GM23338 (cell line): Measurements from ENCODE around the gene CNTNAP1. TPM values are rescaled to one million over a fixed set of nuclear protein-coding genes. Genes with fewer than 3 reads are reported as not detected.
A peak's percentile ranks its signal among the peaks of the same experiment; 100 is the strongest.

ENCODE experiments used
- ATAC-seq: fragments of 200-7000 bp; cut with Tn5 transposase; 3 replicates; pipeline ENCODE4 v1.9.1; 2020
- DNase-seq: peaks from one replicate; pipeline ENCODE4 v3.0.0-alpha.2; 2015; ENCODE audit warnings: low spot score
- H2AFZ ChIP-seq: fragments of 200-600 bp; sonication (generic); 2 replicates; pipeline ENCODE4 v1.8.0; 2016; ENCODE audit warnings: antibody characterized with exemption, mild to moderate bottlenecking, moderate library complexity
- H3F3A ChIP-seq: fragments of 200-600 bp; sonication (generic); replicated peaks from 2 replicates; pipeline ENCODE4 v1.8.0; 2017; ENCODE audit warnings: antibody characterized with exemption, mixed run types, low read depth
- H3K27ac ChIP-seq: fragments of 200-600 bp; sonication (generic); 2 replicates; pipeline ENCODE4 v1.6.1; 2016; ENCODE audit warnings: low read depth
- H3K27me3 ChIP-seq: fragments of 200-600 bp; sonication (generic); 2 replicates; pipeline ENCODE4 v1.8.0; 2016; ENCODE audit warnings: mild to moderate bottlenecking, mixed run types, moderate library complexity; ENCODE audit not compliant: insufficient read depth
- H3K36me3 ChIP-seq: fragments of 200-600 bp; sonication (generic); 2 replicates; pipeline ENCODE4 v1.8.0; 2016; ENCODE audit warnings: mild to moderate bottlenecking; ENCODE audit not compliant: insufficient read depth
- H3K4me1 ChIP-seq: fragments of 200-600 bp; sonication (generic); 2 replicates; pipeline ENCODE4 v1.8.0; 2016; ENCODE audit warnings: mild to moderate bottlenecking, moderate library complexity; ENCODE audit not compliant: insufficient read depth
- H3K4me2 ChIP-seq: fragments of 200-600 bp; sonication (generic); 2 replicates; pipeline ENCODE4 v1.7.1; 2017; ENCODE audit warnings: mixed run types
- H3K4me3 ChIP-seq: fragments of 200-600 bp; sonication (generic); 2 replicates; pipeline ENCODE4 v1.6.1; 2016; ENCODE audit warnings: mixed run types
- H3K79me2 ChIP-seq: fragments of 200-600 bp; sonication (generic); replicated peaks from 2 replicates; pipeline ENCODE4 v1.8.0; 2017; ENCODE audit warnings: mild to moderate bottlenecking; ENCODE audit not compliant: insufficient read depth
- H3K9me2 ChIP-seq: fragments of 200-600 bp; sonication (generic); 2 replicates; pipeline ENCODE4 v1.8.0; 2017; ENCODE audit not compliant: insufficient read depth
- H4K20me1 ChIP-seq: fragments of 200-600 bp; sonication (generic); replicated peaks from 2 replicates; pipeline ENCODE4 v1.8.0; 2017; ENCODE audit warnings: mild to moderate bottlenecking; ENCODE audit not compliant: insufficient read depth
- H3K27ac Mint-ChIP-seq: 2 replicates; pipeline ENCODE4 v1.8.0; 2020; ENCODE audit warnings: inconsistent platforms, mild to moderate bottlenecking, moderate library complexity, mixed read lengths
- H3K27me3 Mint-ChIP-seq: 3 replicates; pipeline ENCODE4 v1.8.0; 2022; ENCODE audit warnings: low read depth, mild to moderate bottlenecking, moderate library complexity, mixed read lengths, inconsistent platforms; ENCODE audit not compliant: insufficient read depth, poor library complexity
- H3K36me3 Mint-ChIP-seq: 3 replicates; pipeline ENCODE4 v1.8.0; 2021; ENCODE audit warnings: low read depth, mild to moderate bottlenecking, inconsistent platforms, moderate library complexity, mixed read lengths
- H3K4me1 Mint-ChIP-seq: 3 replicates; pipeline ENCODE4 v1.8.0; 2020; ENCODE audit warnings: mild to moderate bottlenecking, inconsistent platforms, mixed read lengths
- H3K4me3 Mint-ChIP-seq: 3 replicates; pipeline ENCODE4 v1.8.0; 2021; ENCODE audit warnings: moderate library complexity, mild to moderate bottlenecking, inconsistent platforms, mixed read lengths
- H3K9me3 Mint-ChIP-seq: 3 replicates; pipeline ENCODE4 v1.8.0; 2020; ENCODE audit warnings: moderate library complexity, mild to moderate bottlenecking, inconsistent platforms, mixed read lengths
- EZH2phosphoT487 ChIP-seq: fragments of 200-600 bp; sonication (generic); IDR thresholded peaks from one replicate; pipeline ENCODE4 v1.8.1; 2018; ENCODE audit warnings: antibody characterized with exemption; ENCODE audit not compliant: unreplicated experiment
- NANOG ChIP-seq: IDR thresholded peaks from 2 replicates; pipeline ENCODE4 v1.6.1; 2016; ENCODE audit warnings: antibody characterized with exemption, borderline replicate concordance
- POLR2AphosphoS5 ChIP-seq: IDR thresholded peaks from 2 replicates; pipeline ENCODE4 v1.6.1; 2016; ENCODE audit warnings: antibody characterized with exemption, low read depth
- polyA plus RNA-seq: library from polyadenylated mRNA; unstranded; fragments of >200 nt; fragmentation: Nextera tagmentation; extraction: Ambion mirVana; gene quantifications from 2 replicates; pipeline ENCODE4 v1.2.1, GENCODE V29; 2016
- total RNA-seq: library from RNA; depleted of rRNA; stranded (reverse); fragments of >200 nt; shearing (Covaris generic); gene quantifications from 2 replicates; pipeline ENCODE4 v1.2.3, GENCODE V29; 2014
- TF ChIP-seq, protein P1 (sequence below), 2 experiments: fragments of 200-600 bp in 1 of 2; sonication (generic) in 1 of 2; conservative IDR thresholded peaks; 2 replicates each; pipeline versions ENCODE4 v1.5.1 to v1.6.1; 2016 to 2017; ENCODE audit warnings: antibody characterized with exemption in 2 of 2, low read depth in 2 of 2, mild to moderate bottlenecking in 2 of 2, moderate library complexity in 1 of 2
- TF ChIP-seq, protein P2 (sequence below): fragments of 250-450 bp; sonication (Bioruptor Pico); IDR thresholded peaks from 2 replicates; pipeline ENCODE4 v1.5.0; 2020; ENCODE audit warnings: mild to moderate bottlenecking, moderate library complexity
- TF ChIP-seq, protein P3 (sequence below): IDR thresholded peaks from 2 replicates; pipeline ENCODE4 v1.6.1; 2016; ENCODE audit warnings: antibody characterized with exemption

CNTNAP1 gene
- total and polyA plus RNA-seq, 2 experiments from 2014 or later = 1.3 to 5.0 TPM

DNA sequence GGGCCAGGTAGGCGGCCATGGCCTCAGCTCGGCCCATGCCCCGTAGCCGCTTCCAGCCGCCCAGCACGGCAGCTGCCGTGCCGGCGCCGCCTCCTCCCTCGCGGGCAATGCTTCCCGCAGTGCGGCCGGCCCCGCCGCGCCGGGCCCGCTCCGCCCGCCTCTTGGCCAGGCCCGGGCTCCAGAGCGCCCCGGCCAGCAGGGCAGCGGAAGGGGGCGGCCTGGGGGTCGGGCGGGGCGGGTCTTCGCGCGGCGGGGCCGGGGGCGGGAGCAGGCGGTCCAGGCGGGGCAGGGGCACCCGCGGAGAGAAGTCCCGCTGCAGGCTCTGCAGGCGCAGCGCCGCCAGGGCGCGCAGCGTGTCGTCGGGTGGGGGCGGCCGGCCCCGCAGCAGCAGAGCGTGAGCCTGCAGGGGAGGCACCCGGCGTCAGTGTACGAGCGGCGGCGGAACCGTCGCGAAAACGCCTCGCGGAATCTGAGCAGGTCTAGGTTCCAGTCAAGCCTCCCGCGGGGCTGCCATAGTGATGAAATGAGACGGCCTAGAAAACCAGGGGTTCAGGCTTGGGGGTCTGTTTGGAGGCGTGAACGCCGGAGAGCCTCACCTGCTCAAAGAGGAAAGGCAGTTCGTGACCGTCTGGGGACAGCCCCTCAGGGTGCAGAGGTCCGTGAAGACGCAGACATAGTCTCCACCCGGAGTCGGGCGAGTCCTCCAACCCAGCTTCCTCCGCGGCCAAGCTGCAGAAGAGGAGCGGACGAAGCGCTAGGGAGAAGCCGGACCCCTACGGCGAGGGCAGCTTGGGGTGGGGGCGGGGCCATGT, 12.1 kb upstream of the CNTNAP1 start:
- Histone ChIP-seq H4K20me1 (0 out of 2 replicates have a peak, but pooled peaks cover 14% of the 10 kb centered on the region), H3K27me3 (peaks cover 51% of the 10 kb centered on the region), H2AFZ (peak overlapping the region; percentile 76; the same call in 1 of the 2 replicates), H3F3A (peaks cover 34% of the 10 kb centered on the region), H3K36me3 (no peaks in the 10 kb centered on the region; the same call in 1 of the 2 replicates), H3K9me2 (no peaks in the 10 kb centered on the region), H3K4me3 (peak overlapping the region; percentile 77), H3K4me2 (peak overlapping the region; percentile 96), H3K79me2 (no peaks in the 10 kb centered on the region), H3K4me1 (peaks cover 33% of the 10 kb centered on the region), H3K27ac (no peak overlapping the region)
- Mint-ChIP-seq H3K4me1 (peaks cover 50% of the 10 kb centered on the region), H3K9me3 (no peaks in the 10 kb centered on the region), H3K4me3 (peak overlapping the region; percentile 67), H3K27me3 (peaks cover 61% of the 10 kb centered on the region), H3K27ac (no peak overlapping the region), H3K36me3 (peaks cover 55% of the 10 kb centered on the region)
- DNase-seq (peak; percentile 83), ATAC-seq (peak; percentile 7)
- TF ChIP-seq, protein P1, sequence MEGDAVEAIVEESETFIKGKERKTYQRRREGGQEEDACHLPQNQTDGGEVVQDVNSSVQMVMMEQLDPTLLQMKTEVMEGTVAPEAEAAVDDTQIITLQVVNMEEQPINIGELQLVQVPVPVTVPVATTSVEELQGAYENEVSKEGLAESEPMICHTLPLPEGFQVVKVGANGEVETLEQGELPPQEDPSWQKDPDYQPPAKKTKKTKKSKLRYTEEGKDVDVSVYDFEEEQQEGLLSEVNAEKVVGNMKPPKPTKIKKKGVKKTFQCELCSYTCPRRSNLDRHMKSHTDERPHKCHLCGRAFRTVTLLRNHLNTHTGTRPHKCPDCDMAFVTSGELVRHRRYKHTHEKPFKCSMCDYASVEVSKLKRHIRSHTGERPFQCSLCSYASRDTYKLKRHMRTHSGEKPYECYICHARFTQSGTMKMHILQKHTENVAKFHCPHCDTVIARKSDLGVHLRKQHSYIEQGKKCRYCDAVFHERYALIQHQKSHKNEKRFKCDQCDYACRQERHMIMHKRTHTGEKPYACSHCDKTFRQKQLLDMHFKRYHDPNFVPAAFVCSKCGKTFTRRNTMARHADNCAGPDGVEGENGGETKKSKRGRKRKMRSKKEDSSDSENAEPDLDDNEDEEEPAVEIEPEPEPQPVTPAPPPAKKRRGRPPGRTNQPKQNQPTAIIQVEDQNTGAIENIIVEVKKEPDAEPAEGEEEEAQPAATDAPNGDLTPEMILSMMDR (conservative IDR thresholded peaks at IDR 0.05; ENCODE audit: low read depth in 2 of 2) = peak in 1 of 2 experiments; percentile 16; a peak in 1 of 4 replicates
- no peak; the same call in 1 of the 2 replicates for TF ChIP-seq POLR2AphosphoS5

DNA sequence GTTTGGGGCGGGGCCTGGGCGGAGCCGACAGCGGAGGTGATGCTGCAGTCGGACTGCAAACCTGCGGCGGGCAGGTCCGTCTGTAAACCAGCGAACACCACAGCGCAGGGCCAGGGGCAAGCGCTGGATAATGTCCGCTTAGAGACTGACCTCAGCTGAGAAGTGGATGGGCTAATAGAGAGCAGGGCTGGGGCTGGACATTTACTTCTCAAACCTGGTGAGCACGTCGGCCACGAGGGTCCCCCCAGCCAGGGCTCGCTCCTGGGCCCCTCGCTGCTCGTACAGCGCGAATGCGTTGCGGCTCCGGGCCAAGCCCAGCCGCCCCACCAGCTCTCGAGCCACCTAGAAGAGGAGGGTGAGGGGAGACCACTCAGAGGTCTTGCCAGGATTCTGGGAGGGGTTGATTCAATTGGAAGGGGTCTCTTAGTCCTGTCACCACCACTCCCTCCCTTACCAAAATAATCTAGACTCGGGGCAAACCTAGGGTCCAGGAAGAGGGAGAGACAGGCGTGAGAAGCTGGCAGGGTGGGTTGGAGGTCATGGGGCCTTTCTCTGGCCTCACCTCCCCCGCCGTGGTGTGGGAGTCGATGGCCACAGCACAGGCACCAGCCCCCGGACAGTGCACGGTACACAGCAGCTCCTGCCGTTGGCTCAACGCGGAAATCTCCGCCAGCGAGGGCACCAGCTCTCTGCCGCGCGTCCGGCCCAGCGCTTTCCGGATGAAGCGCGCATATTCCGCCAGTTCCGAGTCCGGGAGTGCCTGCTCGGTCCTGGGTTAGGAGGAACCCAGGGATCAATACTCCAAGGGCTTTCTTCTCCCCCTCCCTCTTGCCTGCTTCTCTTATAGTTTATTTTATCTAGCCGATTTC, 11.3 kb upstream of the CNTNAP1 start:
- Histone ChIP-seq H3K27ac (no peak overlapping the region), H4K20me1 (0 out of 2 replicates have a peak, but pooled peaks cover 14% of the 10 kb centered on the region), H3K27me3 (peaks cover 60% of the 10 kb centered on the region), H2AFZ (no peak overlapping the region), H3K36me3 (no peaks in the 10 kb centered on the region; the same call in 1 of the 2 replicates), H3K79me2 (peaks cover 6% of the 10 kb centered on the region; the same call in 1 of the 2 replicates), H3K4me2 (peak overlapping the region; percentile 96), H3K9me2 (no peaks in the 10 kb centered on the region), H3K4me3 (peak overlapping the region; percentile 77), H3F3A (peaks cover 34% of the 10 kb centered on the region), H3K4me1 (peaks cover 38% of the 10 kb centered on the region)
- Mint-ChIP-seq H3K27me3 (peaks cover 60% of the 10 kb centered on the region), H3K4me3 (peak overlapping the region; percentile 67), H3K27ac (no peak overlapping the region), H3K36me3 (peaks cover 47% of the 10 kb centered on the region), H3K9me3 (no peaks in the 10 kb centered on the region), H3K4me1 (peaks cover 50% of the 10 kb centered on the region)
- DNase-seq (peak; percentile 52), ATAC-seq (peak; percentile 14)
- TF ChIP-seq EZH2phosphoT487 (no peak), NANOG (no peak)
- TF ChIP-seq, protein P1 (conservative IDR thresholded peaks at IDR 0.05; ENCODE audit: low read depth in 2 of 2) = no peak
- TF ChIP-seq, protein P2, sequence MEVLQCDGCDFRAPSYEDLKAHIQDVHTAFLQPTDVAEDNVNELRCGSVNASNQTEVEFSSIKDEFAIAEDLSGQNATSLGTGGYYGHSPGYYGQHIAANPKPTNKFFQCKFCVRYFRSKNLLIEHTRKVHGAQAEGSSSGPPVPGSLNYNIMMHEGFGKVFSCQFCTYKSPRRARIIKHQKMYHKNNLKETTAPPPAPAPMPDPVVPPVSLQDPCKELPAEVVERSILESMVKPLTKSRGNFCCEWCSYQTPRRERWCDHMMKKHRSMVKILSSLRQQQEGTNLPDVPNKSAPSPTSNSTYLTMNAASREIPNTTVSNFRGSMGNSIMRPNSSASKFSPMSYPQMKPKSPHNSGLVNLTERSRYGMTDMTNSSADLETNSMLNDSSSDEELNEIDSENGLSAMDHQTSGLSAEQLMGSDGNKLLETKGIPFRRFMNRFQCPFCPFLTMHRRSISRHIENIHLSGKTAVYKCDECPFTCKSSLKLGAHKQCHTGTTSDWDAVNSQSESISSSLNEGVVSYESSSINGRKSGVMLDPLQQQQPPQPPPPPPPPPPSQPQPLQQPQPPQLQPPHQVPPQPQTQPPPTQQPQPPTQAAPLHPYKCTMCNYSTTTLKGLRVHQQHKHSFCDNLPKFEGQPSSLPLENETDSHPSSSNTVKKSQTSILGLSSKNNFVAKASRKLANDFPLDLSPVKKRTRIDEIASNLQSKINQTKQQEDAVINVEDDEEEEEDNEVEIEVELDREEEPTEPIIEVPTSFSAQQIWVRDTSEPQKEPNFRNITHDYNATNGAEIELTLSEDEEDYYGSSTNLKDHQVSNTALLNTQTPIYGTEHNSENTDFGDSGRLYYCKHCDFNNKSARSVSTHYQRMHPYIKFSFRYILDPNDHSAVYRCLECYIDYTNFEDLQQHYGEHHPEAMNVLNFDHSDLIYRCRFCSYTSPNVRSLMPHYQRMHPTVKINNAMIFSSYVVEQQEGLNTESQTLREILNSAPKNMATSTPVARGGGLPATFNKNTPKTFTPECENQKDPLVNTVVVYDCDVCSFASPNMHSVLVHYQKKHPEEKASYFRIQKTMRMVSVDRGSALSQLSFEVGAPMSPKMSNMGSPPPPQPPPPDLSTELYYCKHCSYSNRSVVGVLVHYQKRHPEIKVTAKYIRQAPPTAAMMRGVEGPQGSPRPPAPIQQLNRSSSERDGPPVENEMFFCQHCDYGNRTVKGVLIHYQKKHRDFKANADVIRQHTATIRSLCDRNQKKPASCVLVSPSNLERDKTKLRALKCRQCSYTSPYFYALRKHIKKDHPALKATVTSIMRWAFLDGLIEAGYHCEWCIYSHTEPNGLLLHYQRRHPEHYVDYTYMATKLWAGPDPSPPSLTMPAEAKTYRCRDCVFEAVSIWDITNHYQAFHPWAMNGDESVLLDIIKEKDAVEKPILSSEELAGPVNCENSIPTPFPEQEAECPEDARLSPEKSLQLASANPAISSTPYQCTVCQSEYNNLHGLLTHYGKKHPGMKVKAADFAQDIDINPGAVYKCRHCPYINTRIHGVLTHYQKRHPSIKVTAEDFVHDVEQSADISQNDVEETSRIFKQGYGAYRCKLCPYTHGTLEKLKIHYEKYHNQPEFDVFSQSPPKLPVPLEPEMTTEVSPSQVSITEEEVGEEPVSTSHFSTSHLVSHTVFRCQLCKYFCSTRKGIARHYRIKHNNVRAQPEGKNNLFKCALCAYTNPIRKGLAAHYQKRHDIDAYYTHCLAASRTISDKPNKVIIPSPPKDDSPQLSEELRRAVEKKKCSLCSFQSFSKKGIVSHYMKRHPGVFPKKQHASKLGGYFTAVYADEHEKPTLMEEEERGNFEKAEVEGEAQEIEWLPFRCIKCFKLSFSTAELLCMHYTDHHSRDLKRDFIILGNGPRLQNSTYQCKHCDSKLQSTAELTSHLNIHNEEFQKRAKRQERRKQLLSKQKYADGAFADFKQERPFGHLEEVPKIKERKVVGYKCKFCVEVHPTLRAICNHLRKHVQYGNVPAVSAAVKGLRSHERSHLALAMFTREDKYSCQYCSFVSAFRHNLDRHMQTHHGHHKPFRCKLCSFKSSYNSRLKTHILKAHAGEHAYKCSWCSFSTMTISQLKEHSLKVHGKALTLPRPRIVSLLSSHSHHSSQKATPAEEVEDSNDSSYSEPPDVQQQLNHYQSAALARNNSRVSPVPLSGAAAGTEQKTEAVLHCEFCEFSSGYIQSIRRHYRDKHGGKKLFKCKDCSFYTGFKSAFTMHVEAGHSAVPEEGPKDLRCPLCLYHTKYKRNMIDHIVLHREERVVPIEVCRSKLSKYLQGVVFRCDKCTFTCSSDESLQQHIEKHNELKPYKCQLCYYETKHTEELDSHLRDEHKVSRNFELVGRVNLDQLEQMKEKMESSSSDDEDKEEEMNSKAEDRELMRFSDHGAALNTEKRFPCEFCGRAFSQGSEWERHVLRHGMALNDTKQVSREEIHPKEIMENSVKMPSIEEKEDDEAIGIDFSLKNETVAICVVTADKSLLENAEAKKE (CRISPR knock-in tag) = no peak
- TF ChIP-seq, protein P3, sequence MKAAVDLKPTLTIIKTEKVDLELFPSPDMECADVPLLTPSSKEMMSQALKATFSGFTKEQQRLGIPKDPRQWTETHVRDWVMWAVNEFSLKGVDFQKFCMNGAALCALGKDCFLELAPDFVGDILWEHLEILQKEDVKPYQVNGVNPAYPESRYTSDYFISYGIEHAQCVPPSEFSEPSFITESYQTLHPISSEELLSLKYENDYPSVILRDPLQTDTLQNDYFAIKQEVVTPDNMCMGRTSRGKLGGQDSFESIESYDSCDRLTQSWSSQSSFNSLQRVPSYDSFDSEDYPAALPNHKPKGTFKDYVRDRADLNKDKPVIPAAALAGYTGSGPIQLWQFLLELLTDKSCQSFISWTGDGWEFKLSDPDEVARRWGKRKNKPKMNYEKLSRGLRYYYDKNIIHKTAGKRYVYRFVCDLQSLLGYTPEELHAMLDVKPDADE = no peak
